K562 (cell line): ENCODE measurements around the gene RDH13. TPM values are rescaled to one million over a fixed set of nuclear protein-coding genes. Genes with fewer than 3 reads are reported as not detected.
A peak's percentile ranks its signal among the peaks of the same experiment; 100 is the strongest.
"Not testable (repeated sequence)": the region's sequence is repeated elsewhere in the genome, so short reads cannot be mapped to it uniquely, and the experiment has no call there.

Experiments
- ATAC-seq: fragments of 200-7000 bp; cut with Tn5 transposase; 3 replicates; pipeline ENCODE4 v1.9.1; 2020; ENCODE audit warnings: moderate library complexity
- BruUV-seq: library from RNA; stranded (reverse); fragments of 400-500 nt; replicated peaks from 2 replicates; lab custom pipeline; 2021; lab: Mats Ljungman, UMichigan
- CTCF ChIA-PET: fragments of 300-600 bp; formaldehyde crosslinking; extraction: SDS; loops from one replicate; lab custom pipeline; 2021; ENCODE audit warnings: low intra/inter-chr PET ratio; lab: Yijun Ruan, JAX
- POLR2A ChIA-PET: fragments of 300-600, 350-650 bp; sonication (Branson Sonifier 250); formaldehyde crosslinking; extraction: SDS; loops from one replicate; lab custom pipeline; 2021; ENCODE audit warnings: antibody characterized with exemption, inconsistent platforms; lab: Yijun Ruan, JAX
- DNase-seq, 4 experiments: peaks; one replicate each; pipeline versions ENCODE4 v3.0.0 to v3.0.0-alpha.2; 2011 to 2018; ENCODE audit warnings: low spot score in 3 of 4, mixed read lengths in 3 of 4; ENCODE audit errors: extremely low read depth in 1 of 4
- FAIRE-seq: peaks from 2 replicates; lab custom pipeline; 2011; peaks lifted over from hg19 to GRCh38; lab: Jason Lieb, UNC
- H2AFZ ChIP-seq: 2 replicates; pipeline ENCODE4 v1.6.0; 2011; ENCODE audit warnings: low read depth, low read length, control low read depth, inconsistent platforms
- H3K27ac ChIP-seq: fragments of 200-600 bp; 3 replicates; pipeline ENCODE4 v1.8.0; 2011; ENCODE audit warnings: low read depth, mild to moderate bottlenecking, control low read depth, inconsistent platforms, low read length, moderate library complexity, mixed read lengths; ENCODE audit errors: extremely low read depth
- H3K27me3 ChIP-seq, 2 experiments: fragments of 300-600 bp in 1 of 2; 2 replicates in 1 of 2; 3 replicates in 1 of 2; pipeline versions ENCODE4 v1.6.0 to v1.8.0; 2011; ENCODE audit warnings: inconsistent platforms in 2 of 2, low read length in 2 of 2, mild to moderate bottlenecking in 1 of 2, mixed read lengths in 1 of 2, moderate library complexity in 1 of 2; ENCODE audit not compliant: control insufficient read depth in 2 of 2, insufficient read depth in 2 of 2
- H3K36me3 ChIP-seq: fragments of 300-600 bp; 3 replicates; pipeline ENCODE4 v1.8.0; 2011; ENCODE audit warnings: mild to moderate bottlenecking, low read length, inconsistent platforms; ENCODE audit not compliant: control insufficient read depth, insufficient read depth
- H3K4me1 ChIP-seq, 2 experiments: fragments of 200-600 bp in 1 of 2; replicated peaks in 1 of 2; 2 replicates in 1 of 2; 3 replicates in 1 of 2; pipeline versions ENCODE4 v1.5.1 to v1.8.0; 2011; ENCODE audit warnings: inconsistent platforms in 2 of 2, low read length in 2 of 2, mild to moderate bottlenecking in 1 of 2, mixed read lengths in 1 of 2, moderate library complexity in 1 of 2; ENCODE audit not compliant: control insufficient read depth in 2 of 2, insufficient read depth in 2 of 2
- H3K4me2 ChIP-seq: 2 replicates; pipeline ENCODE4 v1.6.1; 2011; ENCODE audit warnings: low read length, control low read depth, inconsistent platforms, mixed read lengths; ENCODE audit not compliant: insufficient read depth
- H3K4me3 ChIP-seq: fragments of 200-600 bp; sonication (generic), shearing (Covaris generic); 2 replicates; pipeline ENCODE4 v1.5.1; 2016; ENCODE audit warnings: control low read depth, inconsistent platforms
- H3K79me2 ChIP-seq: fragments of 200-600 bp; 3 replicates; pipeline ENCODE4 v1.8.0; 2011; ENCODE audit warnings: low read length, inconsistent platforms; ENCODE audit not compliant: control insufficient read depth, insufficient read depth
- H3K9ac ChIP-seq, 2 experiments: 2 replicates each; pipeline versions ENCODE4 v1.6.0 to v1.6.1; 2011; ENCODE audit warnings: low read depth in 2 of 2, low read length in 2 of 2, control low read depth in 1 of 2, inconsistent platforms in 1 of 2, mild to moderate bottlenecking in 1 of 2, mixed read lengths in 1 of 2; ENCODE audit not compliant: insufficient read depth in 1 of 2
- H3K9me1 ChIP-seq: one replicate; pipeline ENCODE4 v1.6.0; 2011; ENCODE audit warnings: inconsistent platforms, mild to moderate bottlenecking, low read length, moderate library complexity; ENCODE audit not compliant: control insufficient read depth, insufficient read depth
- H3K9me3 ChIP-seq: replicated peaks from 2 replicates; pipeline ENCODE4 v1.5.1; 2011; ENCODE audit warnings: low read depth, low read length, inconsistent platforms; ENCODE audit not compliant: control insufficient read depth, insufficient read depth
- H4K20me1 ChIP-seq: replicated peaks from 2 replicates; pipeline ENCODE4 v1.6.1; 2011; ENCODE audit warnings: low read length, inconsistent platforms, mixed read lengths; ENCODE audit not compliant: control insufficient read depth, insufficient read depth
- ARID1B ChIP-seq: fragments of 450-650 bp; IDR thresholded peaks from 2 replicates; pipeline ENCODE4 v1.6.1; 2016; ENCODE audit warnings: antibody characterized with exemption, mild to moderate bottlenecking, inconsistent platforms
- CXXC5 ChIP-seq: fragments of 250-450 bp; sonication (Bioruptor Pico); IDR thresholded peaks from 2 replicates; pipeline ENCODE4 v1.8.0; 2022; ENCODE audit warnings: inconsistent platforms, mild to moderate bottlenecking, moderate library complexity
- HDAC2 ChIP-seq: fragments of 450-650 bp; IDR thresholded peaks from 2 replicates; pipeline ENCODE4 v1.6.1; 2016; ENCODE audit warnings: mild to moderate bottlenecking
- KDM1A ChIP-seq, 2 experiments: fragments of 450-650 bp; IDR thresholded peaks; 2 replicates each; pipeline ENCODE4 v1.6.1; 2016; ENCODE audit warnings: mild to moderate bottlenecking in 2 of 2
- MAX ChIP-seq: sonication (generic); formaldehyde crosslinking; IDR thresholded peaks from 2 replicates; pipeline ENCODE4 v1.9.0; 2022; ENCODE audit warnings: mild to moderate bottlenecking, missing genetic modification reagents
- MEIS2 ChIP-seq: fragments of 450-650 bp; IDR thresholded peaks from 2 replicates; pipeline ENCODE4 v1.6.1; 2014; ENCODE audit warnings: mild to moderate bottlenecking; ENCODE audit not compliant: partially characterized antibody
- MGA ChIP-seq: fragments of 450-650 bp; IDR thresholded peaks from 2 replicates; pipeline ENCODE4 v1.6.1; 2016; ENCODE audit warnings: mild to moderate bottlenecking, moderate library complexity
- NCOA1 ChIP-seq: fragments of 450-650 bp; IDR thresholded peaks from 2 replicates; pipeline ENCODE4 v1.6.1; 2016; ENCODE audit warnings: low read depth
- SMARCA4 ChIP-seq: fragments of 450-650 bp; IDR thresholded peaks from 2 replicates; pipeline ENCODE4 v1.6.1; 2016
- SMARCE1 ChIP-seq: fragments of 450-650 bp; IDR thresholded peaks from 2 replicates; pipeline ENCODE4 v1.7.1; 2016; ENCODE audit warnings: mild to moderate bottlenecking
- TCF3 ChIP-seq: sonication (generic); formaldehyde crosslinking; IDR thresholded peaks from 2 replicates; pipeline ENCODE4 v1.4.0; 2020; ENCODE audit warnings: mild to moderate bottlenecking, missing genetic modification reagents
- ZBTB7A ChIP-seq: IDR thresholded peaks from 2 replicates; pipeline ENCODE4 v1.6.1; 2011; ENCODE audit warnings: low read depth, mild to moderate bottlenecking, low read length, moderate library complexity, borderline replicate concordance; ENCODE audit not compliant: control insufficient read depth
- ZNF311 ChIP-seq: fragments of 250-450 bp; sonication (Bioruptor Pico); IDR thresholded peaks from 2 replicates; pipeline ENCODE4 v1.4.0; 2020; ENCODE audit warnings: mild to moderate bottlenecking, moderate library complexity
- WGBS: fragments of 100-300 bp; shearing (Covaris generic); methylation state at CpG from one replicate; pipeline ENCODE4 v1.1.6; 2016; ENCODE audit warnings: low coverage, mixed read lengths; ENCODE audit not compliant: insufficient coverage; ENCODE audit errors: missing lambda C conversion rate; 5-methylcytosine and 5-hydroxymethylcytosine counted together
- in situ Hi-C: fragments of 300-500 bp; cut with MboI; formaldehyde crosslinking; loops from 4 replicates; pipeline ENCODE4 v1.15.0; 2018; ENCODE audit warnings: inconsistent platforms, mixed read lengths
- intact Hi-C: fragments of 100-400 bp; cut with micrococcal nuclease; formaldehyde crosslinking; loops from 2 replicates; pipeline ENCODE4 v1.14.2; 2022
- polyA plus RNA-seq, 8 experiments: library from polyadenylated mRNA; depleted of rRNA in 4 of 8; stranded (reverse) in 5 of 8; unstranded in 3 of 8; fragments of >200 nt; fragmentation: Nextera tagmentation in 2 of 8; fragmentation: Illumina TruSeq in 1 of 8; extraction: Ambion mirVana in 2 of 8; extraction: Trizol in 1 of 8; gene quantifications; 2 replicates each; pipeline versions ENCODE4 v1.2.1 to v1.2.3, GENCODE V29; 2011 to 2014; ENCODE audit warnings: inconsistent platforms in 1 of 8, missing spikeins in 1 of 8
- total RNA-seq, 7 experiments: library from RNA; depleted of rRNA in 6 of 7; stranded (reverse); fragments of >200 nt in 6 of 7; fragmentation: Illumina TruSeq in 2 of 7; extraction: Trizol in 2 of 7; gene quantifications; 2 replicates each; pipeline versions ENCODE4 v1.2.1 to v1.2.3, GENCODE V29; 2011 to 2021; ENCODE audit warnings: low replicate concordance in 1 of 7

Gene RDH13
- total and polyA plus RNA-seq, 9 of the 15 experiments (the other 6 are each of a cell fraction or from before 2014, with no cell fraction given), result 7.5 to 70.3 (median 39.5) TPM

- H3K9me1 ChIP-seq, POLR2A ChIA-PET, H3K4me2 ChIP-seq, H3K27me3 ChIP-seq, H2AFZ ChIP-seq, H3K4me3 ChIP-seq, H3K9ac ChIP-seq, CTCF ChIA-PET, H3K9me3 ChIP-seq, H4K20me1 ChIP-seq, intact Hi-C loops, in situ Hi-C loops, H3K79me2 ChIP-seq, BruUV-seq: not testable (repeated sequence)
- Histone ChIP-seq H3K4me1 (peaks cover 3 to 13% of the 10 kb centered on the region in 2 experiments; a peak in 4 of 5 replicates), H3K27ac (peak overlapping the region; percentile 60; the same call in 2 of the 3 replicates), H3K36me3 (peaks cover 46% of the 10 kb centered on the region)
- ATAC-seq, result peak; percentile 64
- DNase-seq, result peak in 1 of 4 experiments; percentile 26
- 21% methylated on average over 16 of the region's 23 CpGs for WGBS
- peak; percentile 65 for FAIRE-seq
- TF ChIP-seq ZBTB7A (peak; percentile 39; the same call in 1 of the 2 replicates), NCOA1 (peak; percentile 47; the same call in 1 of the 2 replicates), MGA (0 out of 2 replicates have a peak, but pooled peaks have one; percentile 17), TCF3 (CRISPR knock-in tag) (peak; percentile 82), CXXC5 (CRISPR knock-in tag) (peak; percentile 75), HDAC2 (0 out of 2 replicates have a peak, but pooled peaks have one; percentile 58), SMARCE1 (peak; percentile 36; the same call in 1 of the 2 replicates), SMARCA4 (peak; percentile 72), MAX (peak; percentile 72), KDM1A (IDR thresholded peaks at IDR 0.05) (peak; percentile 84), MEIS2 (peak; percentile 34), ARID1B (peak; percentile 87), ZNF311 (CRISPR knock-in tag) (0 out of 2 replicates have a peak, but pooled peaks have one; percentile 37)
Measured at GRCh38 chr19:54998751-54999239, 64.2 kb downstream of the RDH13 start.
